Transverse colon (tissue), 3 donors: ENCODE data around the gene FBLN5.

Experiments
- CTCF ChIP-seq, 5 experiments: fragments of 200-600 bp in 3 of 5; fragments of 450-650 bp in 2 of 5; sonication (generic) in 3 of 5; IDR thresholded peaks; 1 replicate in 2 of 5; 2 replicates in 3 of 5; pipeline ENCODE4 v1.5.1; 2016 to 2017; ENCODE audit warnings: antibody characterized with exemption in 5 of 5, inconsistent platforms in 3 of 5, mild to moderate bottlenecking in 2 of 5, moderate library complexity in 1 of 5
- EP300 ChIP-seq: sonication (generic); formaldehyde crosslinking; IDR thresholded peaks from one replicate; pipeline ENCODE4 v1.6.1; 2017; ENCODE audit warnings: antibody characterized with exemption, low read depth

- TF ChIP-seq EP300, result no peak
- TF ChIP-seq CTCF (IDR thresholded peaks at IDR 0.05), result no peak
These were observed 37.3 kb downstream of the FBLN5 start for GRCh38 chr14:91910196-91910595.
